HepG2 (cell line): ENCODE results near the gene RABGGTA. TPM values are rescaled to one million over a fixed set of nuclear protein-coding genes. Genes with fewer than 3 reads are reported as not detected.

Source experiments
- HES4 ChIP-seq: sonication (generic); formaldehyde crosslinking; IDR thresholded peaks from 2 replicates; pipeline ENCODE4 v1.9.0; 2021; ENCODE audit warnings: mild to moderate bottlenecking, missing genetic modification reagents, borderline replicate concordance
- HNF4A ChIP-seq: sonication (generic); formaldehyde crosslinking; IDR thresholded peaks from 2 replicates; pipeline ENCODE4 v1.4.0; 2020; ENCODE audit warnings: missing genetic modification reagents
- HNF4G ChIP-seq, 2 experiments: sonication (generic) in 1 of 2; formaldehyde crosslinking in 1 of 2; IDR thresholded peaks; 2 replicates each; pipeline versions ENCODE4 v1.4.0 to v1.6.1; 2011 to 2020; ENCODE audit warnings: borderline replicate concordance in 2 of 2, low read depth in 2 of 2, mild to moderate bottlenecking in 2 of 2, low read length in 1 of 2, missing genetic modification reagents in 1 of 2, moderate library complexity in 1 of 2
- KLF13 ChIP-seq: sonication (generic); formaldehyde crosslinking; IDR thresholded peaks from 2 replicates; pipeline ENCODE4 v1.4.0; 2020; ENCODE audit warnings: mild to moderate bottlenecking, missing genetic modification reagents
- MLX ChIP-seq: IDR thresholded peaks from 2 replicates; pipeline ENCODE4 v1.6.1; 2016
- NONO ChIP-seq, 2 experiments: fragments of 450-650 bp in 1 of 2; sonication (generic) in 1 of 2; formaldehyde crosslinking in 1 of 2; IDR thresholded peaks in 1 of 2; conservative IDR thresholded peaks in 1 of 2; 2 replicates each; pipeline versions ENCODE4 v1.6.1 to v1.8.0; 2017 to 2022; ENCODE audit warnings: mild to moderate bottlenecking in 1 of 2, missing genetic modification reagents in 1 of 2, moderate library complexity in 1 of 2
- SAP130 ChIP-seq: IDR thresholded peaks from 2 replicates; pipeline ENCODE4 v1.6.1; 2016; ENCODE audit warnings: low read depth
- THAP7 ChIP-seq: sonication (generic); formaldehyde crosslinking; IDR thresholded peaks from 2 replicates; pipeline ENCODE4 v1.8.1; 2023; ENCODE audit warnings: mild to moderate bottlenecking, missing genetic modification reagents
- ZNF687 ChIP-seq: sonication (generic); formaldehyde crosslinking; IDR thresholded peaks from 2 replicates; pipeline ENCODE4 v1.5.1; 2020; ENCODE audit warnings: mild to moderate bottlenecking, missing genetic modification reagents, moderate library complexity
- ZNF704 ChIP-seq: sonication (generic); formaldehyde crosslinking; IDR thresholded peaks from 2 replicates; pipeline ENCODE4 v1.8.1; 2023; ENCODE audit warnings: mild to moderate bottlenecking, inconsistent platforms, moderate library complexity, missing genetic modification reagents, borderline replicate concordance
- polyA plus RNA-seq, 8 experiments: library from polyadenylated mRNA; depleted of rRNA in 3 of 8; stranded (reverse) in 7 of 8; unstranded in 1 of 8; fragments of >200 nt; fragmentation: Illumina TruSeq in 4 of 8; extraction: Trizol in 4 of 8; gene quantifications; 2 replicates each; pipeline versions ENCODE4 v1.2.1 to v1.2.3, GENCODE V29; 2011 to 2016; ENCODE audit warnings: low read depth in 4 of 8, missing spikeins in 1 of 8, mixed read lengths in 1 of 8; ENCODE audit not compliant: insufficient read depth in 1 of 8
- total RNA-seq, 5 experiments: library from RNA; depleted of rRNA; stranded (reverse); fragments of >200 nt; fragmentation: Illumina TruSeq; extraction: Trizol; gene quantifications; 2 replicates each; pipeline ENCODE4 v1.2.3, GENCODE V29; 2016; ENCODE audit warnings: low read depth in 1 of 5

The RABGGTA gene
- total and polyA plus RNA-seq, 2 of the 13 experiments (the other 11 are each of a cell fraction or from before 2014, with no cell fraction given), result 57.9 to 90.8 TPM

- TF ChIP-seq ZNF704 (no peak), ZNF687 (CRISPR knock-in tag) (peak; percentile 75), HNF4G (IDR thresholded peaks at IDR 0.05; ENCODE audit: borderline replicate concordance, low read depth, low read length) (peak; percentile 82), HNF4G (CRISPR knock-in tag; IDR thresholded peaks at IDR 0.05; ENCODE audit: borderline replicate concordance, low read depth) (no peak; the same call in 1 of the 2 replicates), THAP7 (0 out of 2 replicates have a peak, but pooled peaks have one; percentile 9), KLF13 (CRISPR knock-in tag) (0 out of 2 replicates have a peak, but pooled peaks have one; percentile 10), SAP130 (CRISPR knock-in tag) (no peak), HES4 (peak; percentile 34; the same call in 1 of the 2 replicates), MLX (0 out of 2 replicates have a peak, but pooled peaks have one; percentile 11), NONO (IDR thresholded peaks at IDR 0.05) (no peak), NONO (CRISPR knock-in tag; conservative IDR thresholded peaks at IDR 0.05) (peak; percentile 80), HNF4A (CRISPR knock-in tag) (peak; percentile 95)
Measured at GRCh38 chr14:24255931-24256711, 15.3 kb downstream of the RABGGTA start (continued).
